Stimulated activated CD4-positive, alpha-beta T cell treated with anti-CD3 and anti-CD28 coated beads, Interleukin-1b, Interleukin-23, amount 100 ng/mL, for 4 hours (primary cell): ENCODE results near the gene SLC35F3.
A peak's percentile ranks its signal among the peaks of the same experiment; 100 is the strongest.
"Not testable (repeated sequence)": the region's sequence is repeated elsewhere in the genome, so short reads cannot be mapped to it uniquely, and the experiment has no call there.

ENCODE experiments used
- DNase-seq, 2 donors: peaks; one replicate each; pipeline ENCODE4 v3.0.0-alpha.2; 2020; ENCODE audit warnings: low read depth in 2 of 2

Gene SLC35F3

GRCh38 chr1:234188454-234188792, 283.9 kb downstream of the SLC35F3 start:
- DNase-seq, result no peak

DNA sequence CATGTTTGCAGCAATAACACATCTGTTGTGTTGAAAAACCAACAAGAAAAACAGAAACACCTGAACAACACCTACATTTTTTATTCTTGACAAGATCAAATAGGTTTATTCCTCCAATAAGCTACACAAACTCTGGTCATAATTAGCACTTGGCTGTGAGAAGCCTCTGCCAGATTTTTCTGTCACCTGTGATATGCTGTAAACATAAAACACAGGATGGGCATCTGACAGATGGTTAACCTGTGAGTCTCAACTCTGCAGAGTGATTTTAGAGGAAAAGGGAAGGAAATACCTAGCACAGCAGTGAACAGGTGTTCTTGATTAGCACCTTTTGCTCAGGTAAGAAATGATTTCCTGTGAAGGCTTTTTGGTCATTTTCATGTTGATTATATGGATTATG, 293.4 kb downstream of the SLC35F3 start:
- DNase-seq, result no peak

DNA sequence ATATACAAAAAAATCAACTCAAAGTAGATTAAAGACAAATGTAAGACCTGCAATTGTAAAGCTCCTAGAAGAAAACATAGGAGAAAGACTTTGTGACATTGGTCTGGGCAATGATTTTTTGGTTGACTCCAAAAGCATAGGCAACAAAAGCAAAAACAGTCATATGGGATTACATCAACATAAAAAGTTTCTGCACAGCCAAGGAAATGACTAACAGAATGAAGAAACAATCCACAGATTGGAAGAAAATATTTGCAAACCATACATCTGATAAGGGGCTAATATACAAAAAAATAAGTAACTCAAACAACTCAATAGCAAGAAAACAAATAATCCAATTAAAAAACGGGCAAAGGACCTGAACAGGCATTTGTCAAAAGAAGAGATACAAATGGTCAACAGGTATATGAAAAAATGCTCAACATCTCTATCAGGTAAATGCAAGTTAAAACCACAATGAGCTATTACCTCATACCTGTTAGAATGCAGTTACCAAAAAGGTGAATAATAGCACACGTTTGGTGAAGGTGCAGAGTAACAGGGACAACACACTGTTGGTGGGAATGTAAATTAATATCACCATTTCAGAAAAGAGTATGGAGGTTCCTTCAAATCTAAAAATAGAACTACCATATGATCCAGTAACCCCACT, 295.1 kb downstream of the SLC35F3 start:
- no peak for DNase-seq

GRCh38 chr1:234200566-234200965, 296.1 kb downstream of the SLC35F3 start:
- no peak for DNase-seq

GRCh38 chr1:234201600-234201999, 297.1 kb downstream of the SLC35F3 start:
- no peak for DNase-seq

DNA sequence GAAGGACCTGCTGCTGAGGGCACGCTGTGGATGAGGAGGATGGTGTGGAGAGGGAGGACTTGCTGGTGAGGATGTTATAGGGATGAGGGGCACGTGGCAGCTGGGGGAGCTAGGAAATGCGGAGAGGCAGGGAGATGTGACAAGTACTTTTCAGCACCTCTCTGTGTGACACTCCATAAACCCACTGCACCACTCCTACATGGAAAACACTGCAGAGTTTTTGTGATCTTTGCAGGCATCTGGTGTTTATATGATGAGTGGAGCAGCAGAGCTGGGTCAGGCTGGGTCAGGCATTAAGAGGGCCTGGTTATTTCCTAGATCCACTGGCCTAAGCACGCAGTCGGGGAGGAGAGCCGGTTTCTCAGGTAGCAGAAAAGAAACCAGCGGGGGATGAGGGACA, 301.5 kb downstream of the SLC35F3 start:
- no peak for DNase-seq

DNA sequence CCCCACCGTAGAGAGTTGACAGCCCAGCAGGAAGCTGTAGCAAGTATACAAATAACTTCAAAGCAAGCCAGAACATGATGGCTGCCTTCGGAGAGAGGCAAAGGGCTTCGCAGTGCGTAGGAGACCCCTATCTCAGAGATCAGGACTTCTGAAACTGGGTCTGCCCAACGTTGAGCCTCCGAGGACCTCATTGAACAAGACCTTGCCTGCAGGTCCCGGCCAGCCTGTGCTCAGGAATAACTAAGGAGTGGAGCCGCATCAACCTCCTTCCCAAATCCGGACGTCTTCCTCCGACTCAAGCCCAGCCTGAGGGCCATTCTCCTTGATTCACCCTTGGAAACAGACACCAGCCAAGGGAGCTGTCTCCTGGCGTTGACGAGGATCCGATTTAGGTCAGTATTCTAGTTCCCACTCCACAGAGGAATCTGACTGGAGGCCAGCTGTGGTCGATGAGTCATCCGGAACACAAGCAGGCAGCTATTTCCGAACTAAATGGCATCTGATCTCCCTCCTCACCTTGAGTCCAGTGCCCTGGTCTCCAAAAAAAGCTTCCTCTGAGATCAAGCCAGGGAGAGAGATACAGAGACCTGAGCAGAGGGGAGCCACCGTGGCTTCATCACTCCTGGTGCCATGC, 302.3 kb downstream of the SLC35F3 start:
- no peak for DNase-seq

GRCh38 chr1:234208351-234208750, 303.9 kb downstream of the SLC35F3 start:
- DNase-seq, result no peak

GRCh38 chr1:234208791-234209190, 304.3 kb downstream of the SLC35F3 start:
- no peak for DNase-seq

GRCh38 chr1:234210429-234210828, 306.0 kb downstream of the SLC35F3 start:
- DNase-seq, result not testable (repeated sequence)

- not testable (repeated sequence) for DNase-seq
Measured at GRCh38 chr1:234211855-234212254, 307.4 kb downstream of the SLC35F3 start.

- DNase-seq, result no peak
Measured at GRCh38 chr1:234212764-234213657, 308.5 kb downstream of the SLC35F3 start.

- DNase-seq, result no peak
Measured at GRCh38 chr1:234213658-234214128, 309.2 kb downstream of the SLC35F3 start.

- peak in 1 of 2 donors; percentile 30 for DNase-seq
Measured at GRCh38 chr1:234214129-234214910, 309.8 kb downstream of the SLC35F3 start.

DNA sequence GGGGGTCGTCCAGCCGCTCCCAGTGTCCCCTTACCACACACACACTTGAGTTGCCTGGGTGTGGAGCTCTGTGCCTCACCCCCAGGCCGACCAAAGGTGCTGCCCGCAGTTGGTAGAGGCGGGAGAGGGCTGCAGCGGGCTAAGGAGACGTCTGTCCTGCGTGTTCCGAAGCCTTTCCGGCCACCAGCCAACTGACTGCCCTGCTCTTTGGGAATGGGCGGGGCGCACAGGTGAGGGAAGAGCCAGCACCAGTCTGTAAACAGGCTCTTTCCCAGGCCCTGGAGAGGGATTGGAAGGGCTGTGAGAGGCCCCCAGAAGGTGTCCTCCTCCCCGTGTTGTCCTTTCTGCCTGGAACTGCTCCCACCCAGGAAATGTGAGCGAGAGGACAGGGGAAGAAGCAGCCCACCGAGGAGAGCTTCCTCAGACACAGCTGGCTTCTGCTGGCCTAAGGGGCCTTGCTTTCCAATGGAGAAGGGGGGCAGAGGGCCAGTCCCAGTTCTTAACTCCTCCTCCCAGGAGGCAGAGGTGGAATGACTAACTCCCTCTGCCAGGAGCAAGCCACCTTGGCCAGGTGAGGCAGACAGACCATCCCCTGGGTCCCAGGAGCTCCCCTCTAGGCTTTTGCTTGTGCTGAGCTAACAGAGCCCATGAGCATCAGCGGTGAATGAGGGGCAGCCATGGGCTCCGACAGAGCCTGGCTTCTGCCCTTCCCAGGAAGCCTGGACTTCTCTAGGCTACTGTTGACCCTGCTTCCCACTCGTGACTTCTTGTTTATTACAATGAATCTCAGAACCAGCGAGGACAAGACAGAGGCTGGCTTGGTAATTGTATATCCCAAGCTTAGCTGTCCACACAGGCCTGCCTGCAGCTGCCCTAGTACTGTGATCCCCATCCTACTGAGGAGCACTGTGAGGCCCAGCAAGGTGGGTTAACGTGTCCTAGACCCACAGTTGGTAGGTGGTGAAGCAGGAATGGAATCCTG, 310.7 kb downstream of the SLC35F3 start:
- no peak for DNase-seq

DNA sequence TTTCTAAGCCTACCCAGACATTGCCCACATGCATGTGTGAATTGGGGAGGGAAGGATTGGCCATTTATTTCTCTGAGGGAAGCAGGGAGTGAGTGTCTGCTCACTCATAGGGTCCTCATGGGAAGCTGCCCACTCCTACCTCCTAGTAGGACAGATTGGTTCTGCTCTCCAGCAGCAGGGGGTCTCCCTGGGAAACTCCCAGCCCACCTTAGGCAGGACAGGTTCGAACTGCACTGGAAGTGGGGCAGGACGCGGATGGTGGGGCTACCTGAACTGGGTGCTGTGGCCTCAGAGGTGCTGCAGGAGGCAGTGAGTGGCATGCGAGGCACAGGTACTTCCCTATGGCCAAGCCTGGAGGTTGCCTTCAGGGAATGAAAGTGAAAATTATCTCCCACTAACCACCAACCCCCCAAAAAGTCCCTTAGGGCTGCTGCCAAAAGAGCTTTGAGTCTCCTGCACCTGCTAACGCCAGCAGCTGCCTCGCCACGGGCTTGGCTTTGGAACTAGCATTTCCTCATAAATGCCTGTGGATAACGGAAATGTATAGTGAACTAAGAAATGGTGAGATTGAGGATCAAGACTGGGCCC, 311.7 kb downstream of the SLC35F3 start:
- DNase-seq, result no peak

GRCh38 chr1:234217316-234217840, 312.9 kb downstream of the SLC35F3 start:
- no peak for DNase-seq

DNA sequence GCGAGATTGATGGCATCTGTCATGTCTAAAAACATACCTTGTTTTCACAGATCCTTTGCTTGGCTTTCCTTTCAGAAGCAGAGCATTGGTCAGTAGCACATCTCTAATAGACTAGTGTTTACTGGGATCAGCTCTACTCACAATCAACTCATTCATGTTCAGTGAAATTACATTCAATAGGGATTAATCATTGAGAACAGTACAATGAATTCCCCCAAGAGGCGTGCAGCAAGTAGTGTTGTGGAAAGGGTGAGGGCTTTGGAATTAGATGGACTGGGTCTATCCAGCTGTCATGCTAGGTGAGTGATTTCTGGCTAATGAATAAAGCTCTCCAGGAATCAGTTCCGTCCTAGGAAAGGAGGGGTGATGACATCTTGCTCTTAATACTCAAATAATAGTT, 313.6 kb downstream of the SLC35F3 start:
- no peak for DNase-seq

DNA sequence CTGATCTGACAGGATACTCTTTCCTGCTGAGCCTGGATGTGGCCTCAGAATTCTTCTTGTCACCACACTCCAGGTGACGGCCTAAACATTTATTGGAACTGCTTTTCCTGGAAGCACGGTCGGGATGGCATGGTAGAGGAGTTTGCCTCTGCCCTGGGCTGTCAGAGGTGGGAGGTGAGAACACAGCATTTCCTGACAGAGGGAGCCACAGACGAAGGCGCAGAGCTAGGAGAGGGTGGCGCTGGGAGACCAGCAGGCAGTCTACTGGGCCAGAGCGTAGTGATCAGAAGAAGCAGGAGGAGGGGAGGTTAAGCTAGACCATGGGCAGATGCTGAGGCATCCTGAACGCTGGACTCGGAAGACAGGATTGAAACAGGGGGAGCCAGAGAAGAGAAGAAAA, 315.2 kb downstream of the SLC35F3 start:
- DNase-seq, result no peak

DNA sequence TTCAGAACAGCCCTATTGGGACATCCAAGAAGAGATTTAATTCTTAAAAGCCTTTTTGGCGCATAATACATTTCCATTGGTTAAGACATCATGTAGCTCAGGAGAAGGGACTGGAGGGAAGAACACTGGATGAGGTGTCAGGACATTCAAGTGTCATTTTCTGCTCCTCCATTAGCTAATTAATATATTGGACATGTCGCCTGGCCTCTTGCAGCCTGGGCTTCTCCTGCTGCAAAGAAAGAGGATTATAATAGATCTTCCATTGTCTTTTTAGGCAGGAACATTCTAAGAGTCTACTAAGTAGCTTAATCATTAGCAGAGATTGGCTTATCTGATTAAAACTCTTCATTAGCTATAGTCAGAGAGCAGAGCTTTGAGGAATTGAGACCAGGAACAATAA, 317.1 kb downstream of the SLC35F3 start:
- no peak for DNase-seq
